Endothelial cell of umbilical vein (primary cell): ENCODE data around the gene SUGCT. TPM values are rescaled to one million over a fixed set of nuclear protein-coding genes. Genes with fewer than 3 reads are reported as not detected.

Experiments used
- BruUV-seq: library from RNA; stranded (reverse); fragments of 400-500 nt; replicated peaks from 2 replicates; lab custom pipeline; 2021; lab: Mats Ljungman, UMichigan
- CTCF ChIA-PET: fragments of 300-600, 350-600 bp; sonication (Branson Sonifier 250); formaldehyde crosslinking; loops from one replicate; lab custom pipeline; 2021; ENCODE audit warnings: antibody characterized with exemption, inconsistent platforms; lab: Charles Lee
- POLR2A ChIA-PET: fragments of 300-600, 350-600 bp; sonication (Branson Sonifier 250); formaldehyde crosslinking; loops from one replicate; lab custom pipeline; 2021; ENCODE audit warnings: antibody characterized with exemption, inconsistent platforms; lab: Charles Lee
- DNase-seq: peaks from one replicate; pipeline ENCODE4 v3.0.0-alpha.2; 2011; ENCODE audit warnings: low read depth, low spot score
- FAIRE-seq: peaks from 2 replicates; lab custom pipeline; 2011; peaks lifted over from hg19 to GRCh38; lab: Jason Lieb, UNC
- H2AFZ ChIP-seq: 2 replicates; pipeline ENCODE4 v1.6.0; 2012; ENCODE audit warnings: low read depth, low read length, control low read depth, inconsistent platforms
- H3K27ac ChIP-seq: 2 replicates; pipeline ENCODE4 v1.5.1; 2011; ENCODE audit warnings: low read depth, mild to moderate bottlenecking, control low read depth, low read length, moderate library complexity; ENCODE audit not compliant: insufficient read depth
- H3K27me3 ChIP-seq, 2 experiments: 2 replicates each; pipeline versions ENCODE4 v1.6.0 to v1.6.1; 2011; ENCODE audit warnings: low read length in 2 of 2, mixed read lengths in 1 of 2; ENCODE audit not compliant: control insufficient read depth in 2 of 2, insufficient read depth in 2 of 2
- H3K36me3 ChIP-seq, 2 experiments: 2 replicates in 1 of 2; 3 replicates in 1 of 2; pipeline ENCODE4 v1.5.1; 2011; ENCODE audit warnings: low read length in 2 of 2, mild to moderate bottlenecking in 1 of 2, moderate library complexity in 1 of 2; ENCODE audit not compliant: control insufficient read depth in 2 of 2, insufficient read depth in 2 of 2; ENCODE audit errors: extremely low read depth in 1 of 2
- H3K4me1 ChIP-seq: 3 replicates; pipeline ENCODE4 v1.5.1; 2011; ENCODE audit warnings: mild to moderate bottlenecking, low read length; ENCODE audit not compliant: control insufficient read depth, insufficient read depth; ENCODE audit errors: extremely low read depth
- H3K4me2 ChIP-seq: 2 replicates; pipeline ENCODE4 v1.6.1; 2011; ENCODE audit warnings: low read length, control low read depth, mixed read lengths; ENCODE audit not compliant: insufficient read depth
- H3K4me3 ChIP-seq, 3 experiments: fragments of 200-600 bp in 1 of 3; sonication (generic), shearing (Covaris generic) in 1 of 3; replicated peaks in 1 of 3; 2 replicates each; pipeline ENCODE4 v1.5.1; 2011 to 2016; ENCODE audit warnings: control low read depth in 3 of 3, low read length in 3 of 3, mild to moderate bottlenecking in 2 of 3, inconsistent platforms in 1 of 3, low read depth in 1 of 3, moderate library complexity in 1 of 3; ENCODE audit not compliant: insufficient read depth in 1 of 3
- H3K79me2 ChIP-seq: 2 replicates; pipeline ENCODE4 v1.6.0; 2012; ENCODE audit warnings: low read length, inconsistent platforms; ENCODE audit not compliant: control insufficient read depth, insufficient read depth
- H3K9ac ChIP-seq: replicated peaks from 2 replicates; pipeline ENCODE3; 2011; ENCODE audit warnings: low read length, control low read depth; ENCODE audit not compliant: insufficient read depth; ENCODE audit errors: extremely low read depth
- H3K9me1 ChIP-seq: replicated peaks from 3 replicates; pipeline ENCODE4 v1.6.0; 2011; ENCODE audit warnings: mild to moderate bottlenecking, low read length; ENCODE audit not compliant: control insufficient read depth, insufficient read depth; ENCODE audit errors: extremely low read depth
- H3K9me3 ChIP-seq: replicated peaks from 2 replicates; pipeline ENCODE4 v1.5.1; 2012; ENCODE audit warnings: low read length, inconsistent platforms; ENCODE audit not compliant: control insufficient read depth, insufficient read depth
- H4K20me1 ChIP-seq: replicated peaks from 2 replicates; pipeline ENCODE3; 2011; ENCODE audit warnings: mild to moderate bottlenecking, low read length; ENCODE audit not compliant: control insufficient read depth, insufficient read depth; ENCODE audit errors: extremely low read depth
- CTCF ChIP-seq, 2 donors: IDR thresholded peaks; 1 replicate in 1 of 2; 2 replicates in 1 of 2; pipeline ENCODE4 v1.5.1; 2011; ENCODE audit warnings: low read length in 2 of 2, mild to moderate bottlenecking in 2 of 2, moderate library complexity in 2 of 2, control low read depth in 1 of 2, inconsistent platforms in 1 of 2, low read depth in 1 of 2; ENCODE audit not compliant: insufficient read depth in 1 of 2; ENCODE audit errors: extremely low read depth in 1 of 2
- EZH2 ChIP-seq: IDR thresholded peaks from 2 replicates; pipeline ENCODE4 v1.6.1; 2012; ENCODE audit warnings: borderline replicate concordance, low read depth, mild to moderate bottlenecking, moderate library complexity, low read length, inconsistent platforms; ENCODE audit not compliant: severe bottlenecking
- FOS ChIP-seq: IDR thresholded peaks from 2 replicates; pipeline ENCODE4 v1.6.1; 2011; ENCODE audit warnings: mild to moderate bottlenecking, low read length, moderate library complexity, borderline replicate concordance; ENCODE audit not compliant: insufficient read depth
- GATA2 ChIP-seq: IDR thresholded peaks from 2 replicates; pipeline ENCODE4 v1.7.0; 2011; ENCODE audit warnings: low read depth, mild to moderate bottlenecking, moderate library complexity, mixed read lengths, low read length; ENCODE audit not compliant: insufficient read length, insufficient read depth
- JUN ChIP-seq: IDR thresholded peaks from 2 replicates; pipeline ENCODE4 v1.6.1; 2011; ENCODE audit warnings: borderline replicate concordance, low read depth; ENCODE audit not compliant: insufficient read length, insufficient read depth
- MAX ChIP-seq: IDR thresholded peaks from 2 replicates; pipeline ENCODE4 v1.6.1; 2011; ENCODE audit not compliant: insufficient read depth, insufficient read length
- MYC ChIP-seq: IDR thresholded peaks from one replicate; pipeline ENCODE4 v1.6.1; 2011; ENCODE audit warnings: mild to moderate bottlenecking, low read depth, low read length
- POLR2A ChIP-seq: IDR thresholded peaks from 2 replicates; pipeline ENCODE4 v1.6.1; 2012; ENCODE audit warnings: low read depth, mild to moderate bottlenecking, control low read depth, low read length
- POLR2AphosphoS5 ChIP-seq: IDR thresholded peaks from 2 replicates; pipeline ENCODE4 v1.6.1; 2012; ENCODE audit warnings: low read depth, mild to moderate bottlenecking, control low read depth, low read length, moderate library complexity; ENCODE audit not compliant: insufficient read depth
- dilution Hi-C: fragments of 300-500 bp; cut with MboI; formaldehyde crosslinking; loops from one replicate; pipeline ENCODE4 v1.15.0; 2019; ENCODE audit warnings: low sequenced_read_pairs; ENCODE audit not compliant: extremely low pct_ligation_motif_present
- intact Hi-C: fragments of 100-400 bp; cut with micrococcal nuclease; formaldehyde crosslinking; loops from one replicate; pipeline ENCODE4 v1.10.0; 2022
- polyA plus RNA-seq, 4 experiments: library from polyadenylated mRNA; depleted of rRNA in 3 of 4; stranded (reverse) in 3 of 4; unstranded in 1 of 4; fragments of >200 nt; gene quantifications; 2 replicates each; pipeline versions ENCODE4 v1.2.1 to v1.2.3, GENCODE V29; 2011 to 2012; ENCODE audit warnings: missing spikeins in 1 of 4
- total RNA-seq: library from RNA; stranded (reverse); gene quantifications from 2 replicates; pipeline ENCODE4 v1.2.3, GENCODE V29; 2021

The SUGCT gene
- total and polyA plus RNA-seq, 2 donors (not counting 3 experiments of a cell fraction or from before 2014, with no cell fraction given): 1.2 to 1.4 TPM

GRCh38 chr7:40811666-40812065, 676.9 kb downstream of the SUGCT start:
- Histone ChIP-seq H3K9me1 (no peaks in the 10 kb centered on the region), H3K79me2 (no peaks in the 10 kb centered on the region), H3K36me3 (no peaks in the 10 kb centered on the region), H3K4me1 (no peaks in the 10 kb centered on the region), H3K4me3 (no peak overlapping the region), H4K20me1 (no peaks in the 10 kb centered on the region), H2AFZ (no peak overlapping the region), H3K9me3 (no peaks in the 10 kb centered on the region), H3K27ac (no peak overlapping the region), H3K4me2 (no peak overlapping the region), H3K9ac (no peak overlapping the region), H3K27me3 (no peaks in the 10 kb centered on the region)
- dilution Hi-C loops (no loop called here), intact Hi-C loops (no loop called here)
- CTCF ChIA-PET: no interaction called here
- no peak for DNase-seq
- no peak for TF ChIP-seq GATA2
- no peak for FAIRE-seq
- POLR2A ChIA-PET: no interaction called here
- no TSS peak for BruUV-seq

GRCh38 chr7:40815022-40815421, 680.2 kb downstream of the SUGCT start:
- Histone ChIP-seq H3K4me3 (no peak overlapping the region), H3K79me2 (no peaks in the 10 kb centered on the region), H3K9ac (no peak overlapping the region), H3K9me3 (no peaks in the 10 kb centered on the region), H2AFZ (no peak overlapping the region), H3K4me1 (no peaks in the 10 kb centered on the region), H4K20me1 (no peaks in the 10 kb centered on the region), H3K4me2 (no peak overlapping the region), H3K27me3 (no peaks in the 10 kb centered on the region), H3K9me1 (no peaks in the 10 kb centered on the region), H3K36me3 (no peaks in the 10 kb centered on the region), H3K27ac (no peak overlapping the region)
- CTCF ChIA-PET: no interaction called here
- POLR2A ChIA-PET: no interaction called here
- dilution Hi-C loops (no loop called here), intact Hi-C loops (no loop called here)
- no peak for DNase-seq
- BruUV-seq: no TSS peak
- FAIRE-seq: no peak
- TF ChIP-seq EZH2 (no peak), POLR2AphosphoS5 (no peak), POLR2A (no peak), MAX (no peak), GATA2 (no peak), JUN (no peak), CTCF (IDR thresholded peaks at IDR 0.05; ENCODE audit: extremely low read depth in 1 of 2, insufficient read depth in 1 of 2, low read depth in 1 of 2, low read length in 2 of 2) (no peak), MYC (no peak), FOS (no peak)
